HG03139 (cell line): ENCODE measurements around the gene CKM.
"Not testable (repeated sequence)": the region's sequence is repeated elsewhere in the genome, so short reads cannot be mapped to it uniquely, and the experiment has no call there.

Experiments used
- ATAC-seq: cut with Tn5 transposase; IDR thresholded peaks from one replicate; pipeline ENCODE4 v1.9.1; 2021; ENCODE audit not compliant: unreplicated experiment

CKM gene

DNA sequence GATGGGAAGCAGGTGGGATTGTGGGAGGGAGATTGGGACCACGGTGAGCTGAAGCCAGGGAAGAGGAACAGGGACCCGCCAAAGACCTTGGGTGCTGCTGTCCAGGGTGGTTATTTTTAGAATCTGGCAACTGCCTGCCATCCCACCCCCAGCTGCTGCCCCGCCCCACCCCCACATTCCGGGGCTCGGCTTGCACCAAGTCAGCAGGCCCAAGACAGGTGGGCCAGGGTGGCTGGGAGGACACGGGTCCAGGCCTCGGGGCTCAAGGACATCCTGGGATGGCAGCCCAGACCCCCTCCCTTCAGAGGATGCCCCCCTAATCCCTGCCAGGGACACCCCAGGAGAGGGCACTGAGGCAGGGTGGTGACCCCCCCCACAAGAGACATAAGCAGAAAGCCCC, 827 bp downstream of the CKM start:
- ATAC-seq: no peak

DNA sequence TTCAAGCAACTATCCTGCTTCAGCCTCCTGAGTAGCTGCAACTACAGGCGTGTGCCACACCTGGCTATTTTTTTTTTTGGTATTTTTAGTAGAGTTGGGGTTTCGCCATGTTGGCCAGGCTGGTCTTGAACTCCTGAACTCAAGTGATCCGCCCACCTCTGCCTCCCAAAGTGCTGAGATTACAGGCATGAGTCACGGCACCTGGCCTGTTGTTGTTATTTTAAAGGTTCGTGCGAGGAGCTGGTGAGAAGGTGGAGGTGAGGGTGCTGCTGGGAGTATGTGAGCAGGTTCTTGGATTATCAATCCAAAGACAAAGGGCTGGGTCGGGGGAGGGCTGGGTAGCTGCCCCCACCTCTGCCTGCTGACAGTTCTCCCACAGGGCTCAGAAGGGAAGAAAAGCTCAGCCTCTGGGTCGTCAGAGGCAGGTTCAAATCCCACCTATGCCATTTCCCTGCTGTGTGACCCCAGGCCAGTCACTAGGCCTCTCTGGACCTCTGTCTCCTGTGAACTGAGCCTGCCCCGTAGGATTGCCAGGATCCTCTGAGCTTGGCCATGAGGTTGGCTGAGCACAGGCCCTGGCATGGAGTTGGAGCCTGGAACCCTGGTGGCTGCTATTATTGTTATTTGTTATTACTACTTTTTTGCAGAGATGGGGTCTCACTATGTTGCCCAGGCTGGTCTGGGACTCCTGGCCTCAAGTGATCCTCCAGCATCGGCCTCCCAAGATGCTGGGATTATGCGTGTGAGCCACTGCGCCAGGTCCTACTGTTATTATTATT, 1.5 kb downstream of the CKM start:
- no peak for ATAC-seq

DNA sequence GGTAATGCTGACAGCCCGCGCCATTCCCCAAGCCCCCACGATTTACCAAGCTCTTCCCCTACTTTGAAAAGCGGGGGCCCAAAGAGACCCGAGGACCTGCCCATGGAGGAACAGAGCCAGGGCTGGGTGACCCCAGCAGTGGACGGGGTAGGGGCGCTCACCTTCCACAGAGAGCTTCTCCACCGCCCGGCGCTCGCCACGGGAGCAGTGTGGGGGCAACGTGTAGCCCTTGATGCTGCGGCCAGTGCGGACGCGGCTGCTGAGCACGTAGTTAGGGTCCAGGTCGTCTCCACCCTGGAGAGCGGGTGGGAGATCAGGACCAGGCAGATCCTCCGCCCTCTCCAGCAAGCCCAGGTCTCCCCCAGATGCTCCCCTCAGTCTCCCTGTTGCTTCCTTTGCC, 7.4 kb downstream of the CKM start:
- no peak for ATAC-seq

DNA sequence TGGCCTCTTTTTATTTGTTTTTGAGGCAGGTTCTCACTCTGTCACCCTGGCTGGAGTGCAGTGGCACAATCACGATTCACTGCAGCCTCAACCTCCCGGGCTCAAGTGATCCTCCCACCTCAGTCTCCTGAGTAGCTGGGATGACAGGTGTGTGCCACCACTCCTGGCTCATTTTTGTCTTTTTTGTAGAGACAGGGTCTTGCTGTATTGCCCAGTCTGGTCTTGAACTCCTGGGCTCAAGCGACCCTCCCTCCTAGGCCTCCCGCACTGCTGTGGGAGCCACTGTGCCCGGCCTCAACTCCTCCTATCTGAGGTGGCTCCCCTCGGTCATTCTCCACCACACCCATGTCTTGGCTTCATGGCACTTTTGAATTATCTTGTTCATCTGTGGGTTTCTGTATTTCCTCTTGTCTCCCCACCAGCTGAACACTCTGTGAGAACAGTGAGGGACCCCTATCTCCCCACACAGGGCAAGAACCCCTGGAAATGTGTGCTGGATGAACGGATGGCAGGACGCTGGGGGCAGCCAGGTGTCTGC, 7.9 kb downstream of the CKM start:
- no peak for ATAC-seq

DNA sequence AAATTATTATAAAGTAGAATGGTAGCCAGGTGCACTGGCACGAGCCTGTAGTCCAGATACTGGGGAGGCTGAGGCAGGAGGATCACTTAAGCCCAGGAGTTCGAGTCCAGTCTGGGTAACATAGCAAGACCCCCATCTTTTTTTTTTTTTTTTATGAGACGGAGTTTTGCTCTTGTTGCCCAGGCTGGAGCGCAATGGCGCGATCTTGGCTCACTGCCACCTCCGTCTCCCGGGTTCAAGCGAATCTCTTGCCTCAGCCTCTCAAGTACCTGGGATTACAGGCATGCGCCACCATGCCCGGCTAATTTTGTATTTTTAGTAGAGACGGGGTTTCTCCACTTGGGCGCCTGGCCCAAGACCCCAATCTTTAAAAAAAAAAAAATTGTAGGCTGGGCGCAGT, 10.4 kb downstream of the CKM start:
- not testable (repeated sequence) for ATAC-seq

DNA sequence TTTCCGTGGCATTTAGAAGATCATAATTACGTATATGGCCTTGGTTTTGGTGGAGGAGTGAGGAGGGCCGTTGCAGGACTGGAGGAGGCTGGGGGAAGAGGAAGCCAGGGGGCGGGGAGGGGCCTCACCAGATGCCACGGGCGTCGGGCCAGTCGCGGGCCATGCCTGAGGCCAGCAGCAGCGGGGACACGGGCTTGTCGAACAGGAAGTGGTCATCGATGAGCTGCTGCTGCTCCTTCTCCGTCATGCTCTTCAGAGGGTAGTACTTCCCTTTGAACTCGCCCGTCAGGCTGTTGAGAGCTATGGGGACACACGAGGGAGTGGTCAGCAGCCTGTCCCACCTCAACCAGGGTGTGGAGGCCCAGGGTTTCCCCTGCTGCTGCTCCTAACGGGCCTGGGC, 11.1 kb downstream of the CKM start:
- ATAC-seq: no peak

DNA sequence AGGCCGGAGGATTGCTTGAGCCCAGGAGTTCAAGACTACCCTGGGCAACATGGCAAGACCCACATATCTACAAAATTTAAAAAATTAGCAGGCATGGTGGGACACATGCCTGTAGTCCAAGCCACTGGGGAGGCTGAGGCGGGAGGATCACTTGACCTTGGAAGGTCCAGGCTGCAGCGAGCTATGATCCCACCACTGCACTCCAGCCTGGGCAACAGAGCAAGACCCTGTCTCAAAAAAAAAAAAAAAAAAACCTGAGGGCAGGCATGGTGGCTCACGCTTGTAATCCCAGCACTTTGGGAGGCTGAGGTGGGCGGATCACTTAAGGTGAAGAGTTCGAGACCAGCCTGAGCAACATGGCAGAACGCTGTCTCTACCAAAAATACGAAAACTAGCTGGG, 13.4 kb downstream of the CKM start:
- ATAC-seq: not testable (repeated sequence)

DNA sequence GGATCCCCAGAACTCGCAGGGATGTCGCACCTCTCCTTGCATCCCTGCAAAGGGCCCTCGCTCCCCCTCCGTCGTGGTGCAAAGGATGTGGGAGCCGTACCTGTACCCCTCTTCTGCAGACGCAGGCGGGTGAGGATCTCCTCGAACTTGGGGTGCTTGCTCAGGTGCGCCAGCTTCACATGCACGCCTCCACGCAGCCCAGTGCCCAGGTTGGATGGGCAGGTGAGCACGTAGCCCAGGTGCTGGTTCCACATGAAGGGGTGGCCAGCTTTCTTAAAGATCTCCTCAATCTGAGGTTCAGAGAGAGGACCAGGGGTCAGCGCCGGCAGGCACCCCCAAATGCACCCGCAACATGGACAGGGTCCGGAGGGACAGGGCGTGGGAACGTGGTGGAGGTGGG, 15.3 kb downstream of the CKM start:
- ATAC-seq: no peak

DNA sequence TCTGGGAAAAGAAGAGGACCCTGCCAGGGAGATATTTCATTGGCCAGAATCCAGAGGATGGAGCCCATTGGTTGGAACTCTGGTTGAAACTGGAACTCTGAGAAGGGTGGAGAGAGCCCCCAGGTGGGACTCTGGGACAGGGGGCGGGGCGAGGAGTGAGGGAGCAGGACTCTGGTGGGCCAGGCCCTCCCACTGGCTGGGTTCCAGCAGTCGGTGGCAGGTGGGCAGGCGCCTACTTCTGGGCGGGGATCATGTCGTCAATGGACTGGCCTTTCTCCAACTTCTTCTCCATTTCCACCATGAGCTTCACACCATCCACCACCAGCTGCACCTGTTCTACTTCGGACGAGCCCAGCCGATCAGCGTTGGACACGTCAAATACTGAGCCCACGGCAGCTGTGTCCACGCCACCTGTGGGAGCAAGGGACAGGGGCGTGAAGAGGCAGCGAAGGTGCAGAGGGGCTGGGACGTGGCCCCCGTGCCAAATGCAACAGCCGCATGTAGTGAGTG, 16.1 kb downstream of the CKM start:
- ATAC-seq: no peak

DNA sequence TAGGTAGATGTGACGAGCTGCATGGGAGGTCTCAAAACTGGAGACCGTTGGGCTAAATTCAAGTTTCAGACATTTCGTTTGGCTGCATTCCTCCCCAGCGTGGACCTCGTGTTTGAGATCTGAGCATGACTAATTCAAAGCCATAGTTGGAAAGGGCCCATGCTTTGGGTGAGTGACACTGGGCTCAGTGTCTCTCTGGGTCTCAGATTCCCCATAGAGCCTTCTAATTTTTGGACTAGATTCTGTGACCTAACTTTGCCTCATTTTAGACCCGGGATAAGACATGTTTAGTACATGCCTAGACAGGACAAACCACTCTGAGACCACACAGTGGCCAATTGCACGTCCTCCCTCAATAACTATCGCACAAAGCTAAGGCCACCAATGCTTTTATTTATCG, 16.6 kb downstream of the CKM start:
- ATAC-seq: no peak

DNA sequence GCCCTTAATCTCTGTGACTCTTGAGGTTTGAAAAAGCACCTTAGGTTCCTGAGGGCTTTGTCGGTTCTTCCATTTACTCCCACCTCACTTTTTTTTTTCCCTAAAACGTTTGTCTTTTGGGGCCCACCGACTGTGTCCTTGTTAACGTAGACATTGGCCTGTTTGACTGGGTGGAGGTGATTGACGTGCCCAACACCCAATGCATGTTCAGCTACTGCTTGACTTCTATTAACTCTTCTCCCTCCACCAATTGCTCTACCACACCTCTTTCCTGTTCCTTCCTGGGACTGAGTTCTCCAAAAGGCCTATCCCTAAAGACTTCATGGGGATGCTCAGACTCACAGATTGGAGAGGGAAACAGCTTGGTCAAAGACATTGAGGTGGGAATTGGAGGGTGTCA, 17.3 kb downstream of the CKM start:
- no peak for ATAC-seq

DNA sequence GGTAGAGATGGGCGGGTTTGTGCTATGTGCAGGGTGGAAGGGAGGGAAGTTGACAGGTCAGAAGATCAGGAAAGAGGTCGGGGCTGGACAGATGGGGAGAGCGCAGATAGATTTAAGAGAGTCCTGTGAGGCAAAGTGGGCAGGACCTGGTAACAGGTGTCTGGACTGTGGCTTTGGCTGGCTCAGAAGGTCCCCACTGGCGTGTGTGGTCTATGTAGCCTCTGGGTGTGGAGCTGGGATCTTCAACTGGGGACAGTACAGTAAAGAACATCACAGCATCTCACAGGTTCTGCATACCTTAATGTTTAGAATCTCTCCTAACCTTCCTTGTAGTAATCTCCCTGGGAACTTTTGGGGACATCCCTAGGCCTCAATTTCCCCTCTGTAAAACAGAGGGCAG, 17.7 kb downstream of the CKM start:
- no peak for ATAC-seq

DNA sequence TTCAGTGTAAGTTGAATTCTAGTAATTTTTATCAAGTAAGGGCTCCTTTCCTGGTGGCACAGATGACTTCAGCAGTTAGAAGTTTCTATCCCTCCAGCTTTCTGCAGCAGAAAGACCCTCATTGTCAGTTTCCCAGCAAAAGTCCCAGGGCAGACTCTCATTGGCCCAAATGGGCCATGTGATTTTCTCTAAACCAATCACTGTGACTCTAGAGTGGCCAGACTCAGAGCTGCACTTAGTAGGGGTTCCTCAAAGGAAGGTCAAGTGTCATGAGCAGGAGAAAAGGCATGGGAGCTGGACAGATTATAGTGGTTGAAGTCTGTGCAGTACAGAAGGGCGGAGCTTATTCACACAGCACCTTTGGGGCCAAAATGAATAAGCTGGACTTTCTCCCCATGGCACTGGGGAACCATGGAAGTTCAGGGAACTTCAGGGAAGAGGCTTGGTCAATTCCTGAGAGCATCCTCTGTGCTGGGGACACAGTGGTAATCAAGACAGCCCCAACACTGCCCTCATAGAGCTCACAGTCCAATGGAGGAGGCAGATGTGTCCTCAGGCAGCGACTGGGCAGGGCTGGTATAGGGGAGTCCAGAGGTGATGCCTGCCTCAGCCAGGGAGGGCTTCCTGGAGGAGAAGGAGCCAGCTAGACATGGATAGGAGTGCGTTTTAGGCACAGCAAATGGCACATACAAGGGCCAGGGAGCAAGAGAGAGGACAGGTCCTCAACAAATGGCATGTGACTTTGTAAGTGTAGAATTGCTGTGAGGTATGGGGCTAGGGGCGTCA, 18.3 kb downstream of the CKM start:
- ATAC-seq: no peak

DNA sequence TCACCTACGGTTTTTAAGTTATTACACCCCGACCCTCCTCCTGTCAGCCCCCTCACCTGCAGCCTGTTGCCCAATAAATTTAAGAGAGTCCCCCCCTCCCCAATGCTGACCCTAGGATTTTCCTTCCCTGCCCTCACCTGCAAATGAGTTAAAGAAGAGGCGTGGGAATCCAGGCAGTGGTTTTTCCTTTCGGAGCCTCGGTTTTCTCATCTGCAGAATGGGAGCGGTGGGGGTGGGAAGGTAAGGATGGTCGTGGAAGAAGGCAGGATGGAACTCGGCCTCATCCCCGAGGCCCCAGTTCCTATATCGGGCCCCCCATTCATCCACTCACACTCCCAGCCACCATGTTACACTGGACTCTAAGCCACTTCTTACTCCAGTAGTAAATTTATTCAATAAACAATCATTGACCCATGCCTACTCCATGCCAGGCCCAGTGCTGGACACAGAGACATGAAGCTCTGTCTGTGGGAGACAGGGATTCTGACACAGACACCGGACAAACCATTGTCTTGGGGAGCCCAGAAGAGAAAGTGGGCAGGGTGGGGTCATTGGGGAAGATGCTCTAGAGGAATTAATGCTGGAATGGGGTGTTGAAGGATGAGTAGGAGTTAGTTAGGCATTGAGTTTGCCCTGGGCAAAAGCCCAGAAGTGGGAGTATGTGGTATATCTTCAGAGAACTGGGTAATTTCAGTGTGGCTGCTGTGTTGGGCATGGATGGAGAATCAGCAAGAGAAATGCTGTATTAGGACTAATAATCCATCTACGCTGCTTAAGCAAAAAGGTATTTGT, 19.2 kb downstream of the CKM start:
- ATAC-seq: no peak

DNA sequence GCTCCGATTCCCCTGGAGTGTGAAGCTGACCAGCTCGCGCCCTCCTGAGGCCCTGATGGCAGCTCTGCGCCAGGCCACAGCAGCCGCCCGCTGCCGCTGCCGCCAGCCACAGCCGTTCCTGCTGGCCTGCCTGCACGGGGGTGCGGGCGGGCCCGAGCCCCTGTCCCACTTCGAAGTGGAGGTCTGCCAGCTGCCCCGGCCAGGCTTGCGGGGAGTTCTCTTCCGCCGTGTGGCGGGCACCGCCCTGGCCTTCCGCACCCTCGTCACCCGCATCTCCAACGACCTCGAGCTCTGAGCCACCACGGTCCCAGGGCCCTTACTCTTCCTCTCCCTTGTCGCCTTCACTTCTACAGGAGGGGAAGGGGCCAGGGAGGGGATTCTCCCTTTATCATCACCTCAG, 20.3 kb downstream of the CKM start:
- ATAC-seq: no peak

DNA sequence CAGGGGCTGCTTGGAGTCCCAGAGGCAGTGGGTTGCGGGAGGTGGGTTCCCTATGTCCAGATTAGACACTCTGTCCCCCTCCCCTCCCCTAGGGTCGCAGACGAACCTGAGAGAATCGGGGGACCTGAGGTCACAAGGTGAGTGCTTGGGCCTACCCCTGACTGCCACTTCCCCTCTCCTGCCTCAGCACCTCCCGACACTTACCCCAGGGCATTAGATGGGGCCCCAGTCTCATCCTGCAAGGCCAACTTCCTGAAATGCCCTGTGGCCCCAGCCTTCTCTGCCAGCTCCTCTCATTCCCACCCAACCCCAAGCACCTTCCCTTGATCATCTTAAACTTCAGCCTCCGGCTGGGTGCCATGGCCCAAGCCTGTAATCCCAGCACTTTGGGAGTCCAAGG, 23.0 kb downstream of the CKM start:
- ATAC-seq: no peak

DNA sequence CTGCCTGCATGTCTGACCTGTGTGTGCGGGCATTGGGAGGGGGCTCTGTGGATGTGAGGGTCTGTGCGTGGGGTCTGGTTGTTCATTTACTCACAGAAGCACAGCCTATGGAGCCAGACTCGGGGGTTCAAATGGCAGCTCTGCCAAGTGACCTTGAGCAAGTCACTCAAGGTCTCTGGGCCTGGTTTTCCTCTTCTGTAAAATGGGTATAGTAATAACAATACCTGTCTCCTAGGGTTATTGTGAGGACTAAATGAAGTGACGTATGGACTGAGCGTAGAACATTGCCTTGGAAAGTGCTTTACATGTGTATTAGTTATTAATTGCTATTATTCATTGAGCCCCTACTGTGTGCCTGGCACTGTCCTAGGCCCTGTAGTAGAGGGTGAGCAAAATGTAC, 24.4 kb downstream of the CKM start:
- ATAC-seq: no peak

DNA sequence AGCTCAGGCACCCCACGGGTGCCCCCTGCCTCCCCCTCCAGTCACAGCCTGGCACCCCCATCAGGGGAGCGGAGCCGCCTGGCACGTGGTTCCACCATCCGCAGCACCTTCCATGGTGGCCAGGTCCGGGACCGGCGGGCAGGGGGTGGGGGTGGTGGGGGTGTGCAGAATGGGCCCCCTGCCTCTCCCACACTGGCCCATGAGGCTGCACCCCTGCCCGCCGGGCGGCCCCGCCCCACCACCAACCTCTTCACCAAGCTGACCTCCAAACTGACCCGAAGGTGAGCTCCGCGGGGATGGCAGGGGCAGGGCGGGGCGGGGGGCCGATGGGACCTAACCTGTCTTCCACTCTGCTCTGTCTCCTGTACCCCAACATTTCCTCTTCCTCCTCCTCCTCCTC, 25.0 kb downstream of the CKM start:
- ATAC-seq: no peak

DNA sequence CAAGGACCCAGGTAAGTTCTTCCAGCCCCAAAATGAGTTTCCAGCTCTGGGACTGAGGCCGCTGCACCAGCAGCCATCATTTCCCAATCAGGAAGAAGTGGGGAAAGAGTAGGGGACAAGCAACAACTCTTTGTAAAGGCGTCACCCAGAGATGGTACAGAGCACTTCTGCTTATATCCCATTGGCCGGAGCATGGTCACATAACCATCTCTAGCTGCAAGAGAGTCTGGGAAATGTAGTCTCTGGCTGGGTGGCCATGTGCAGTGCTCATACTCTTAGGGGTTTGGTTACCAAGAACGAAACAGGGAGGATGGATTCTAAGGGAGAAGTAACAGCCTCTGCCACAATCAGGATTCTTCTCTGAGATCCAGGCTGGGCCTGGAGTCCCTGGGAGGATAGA, 26.3 kb downstream of the CKM start:
- ATAC-seq: no peak

DNA sequence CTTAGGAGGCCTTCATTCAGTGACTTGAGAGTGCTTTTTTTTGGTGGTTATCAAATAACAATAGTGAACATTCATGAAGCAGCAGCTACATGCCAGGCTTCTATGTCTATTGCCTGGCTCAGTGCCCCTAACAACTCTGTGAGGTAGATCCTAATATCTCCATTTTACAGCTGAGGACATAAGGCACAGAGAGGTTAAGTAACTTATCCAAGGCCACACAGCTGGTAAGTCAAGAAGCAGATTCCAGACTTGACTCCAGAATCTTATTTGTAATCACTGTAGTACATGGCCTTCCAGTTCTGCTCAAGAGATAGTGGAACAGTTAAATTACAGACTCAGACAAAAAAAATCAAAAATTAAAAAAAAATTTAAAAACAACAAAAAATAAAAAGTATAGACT, 26.8 kb downstream of the CKM start:
- ATAC-seq: no peak

DNA sequence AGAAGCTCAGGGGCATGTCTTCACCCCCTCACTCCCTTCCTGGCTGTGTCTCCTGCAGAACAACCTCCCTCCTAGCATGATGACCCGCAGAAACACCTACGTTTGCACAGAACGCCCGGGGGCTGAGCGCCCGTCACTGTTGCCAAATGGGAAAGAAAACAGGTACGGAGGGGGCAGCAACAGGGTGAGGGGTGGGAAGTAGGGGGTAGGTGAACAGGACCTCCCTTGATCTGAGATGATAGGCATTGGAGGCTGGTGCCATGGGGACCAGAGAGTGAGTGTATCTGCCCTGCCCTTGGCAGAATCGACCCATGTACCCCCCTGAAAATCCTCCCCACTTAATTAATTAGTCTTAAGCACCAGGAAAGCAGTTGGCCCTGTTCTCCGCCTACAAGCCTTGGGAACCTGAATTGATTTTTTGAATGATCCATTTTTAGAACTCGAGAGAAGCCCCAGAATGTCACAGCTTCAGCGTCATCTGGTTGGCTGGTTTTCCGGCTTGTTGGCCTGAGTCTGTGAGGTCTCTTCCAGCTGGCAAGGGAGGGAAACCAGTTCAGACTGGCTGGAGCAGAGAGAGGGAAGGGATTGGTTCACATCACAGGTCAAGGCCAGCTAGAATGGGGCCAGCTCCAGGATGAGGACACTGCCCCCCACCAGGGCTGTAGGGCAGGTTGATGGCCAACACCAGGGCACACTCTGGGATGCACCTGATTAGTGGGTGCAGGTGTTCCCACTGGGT, 28.2 kb downstream of the CKM start:
- ATAC-seq: no peak
